Measurements from ENCODE around the gene SPRED2. TPM values are rescaled to one million over a fixed set of nuclear protein-coding genes. Genes with fewer than 3 reads are reported as not detected.

SPRED2 gene
- total RNA-seq, 2 experiments from 2014 or later: 8.0 to 11.4 TPM

DNA sequence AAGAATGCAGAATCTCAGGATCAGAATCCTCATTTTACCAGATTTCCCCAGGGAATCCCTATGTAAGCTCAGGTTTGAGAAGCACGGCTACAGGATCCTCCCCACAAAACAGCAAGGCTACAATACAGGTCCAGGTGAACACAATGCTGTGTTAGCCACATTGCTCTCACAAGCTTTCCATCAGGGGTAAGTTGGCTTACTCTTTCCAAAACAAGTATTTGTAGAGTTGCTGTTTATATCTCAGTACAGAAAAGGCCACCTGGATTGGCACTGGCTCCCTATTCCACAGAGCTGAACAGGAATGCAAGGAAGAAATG, 11.0 kb downstream of the SPRED2 start:
- no peaks in the 10 kb centered on the region for H3K9me3 Mint-ChIP-seq
- H3K36me3 Mint-ChIP-seq (ENCODE audit: low read depth): no peaks in the 10 kb centered on the region
- H3K4me1 Mint-ChIP-seq (ENCODE audit: low read depth): peaks cover 33% of the 10 kb centered on the region
- DNase-seq: no peak
- CTCF ChIA-PET: interaction anchor here (1.2 kb wide), 1 partner anchor 101 kb away, joined by 3 read pairs; no protein-coding TSS in a partner anchor
- intact Hi-C loops (cut with micrococcal nuclease): no loop called here
- no peak overlapping the region for H3K4me3 Mint-ChIP-seq
- no peak overlapping the region for H3K27ac Mint-ChIP-seq
- H3K27me3 Mint-ChIP-seq (ENCODE audit: low read depth): no peaks in the 10 kb centered on the region

DNA sequence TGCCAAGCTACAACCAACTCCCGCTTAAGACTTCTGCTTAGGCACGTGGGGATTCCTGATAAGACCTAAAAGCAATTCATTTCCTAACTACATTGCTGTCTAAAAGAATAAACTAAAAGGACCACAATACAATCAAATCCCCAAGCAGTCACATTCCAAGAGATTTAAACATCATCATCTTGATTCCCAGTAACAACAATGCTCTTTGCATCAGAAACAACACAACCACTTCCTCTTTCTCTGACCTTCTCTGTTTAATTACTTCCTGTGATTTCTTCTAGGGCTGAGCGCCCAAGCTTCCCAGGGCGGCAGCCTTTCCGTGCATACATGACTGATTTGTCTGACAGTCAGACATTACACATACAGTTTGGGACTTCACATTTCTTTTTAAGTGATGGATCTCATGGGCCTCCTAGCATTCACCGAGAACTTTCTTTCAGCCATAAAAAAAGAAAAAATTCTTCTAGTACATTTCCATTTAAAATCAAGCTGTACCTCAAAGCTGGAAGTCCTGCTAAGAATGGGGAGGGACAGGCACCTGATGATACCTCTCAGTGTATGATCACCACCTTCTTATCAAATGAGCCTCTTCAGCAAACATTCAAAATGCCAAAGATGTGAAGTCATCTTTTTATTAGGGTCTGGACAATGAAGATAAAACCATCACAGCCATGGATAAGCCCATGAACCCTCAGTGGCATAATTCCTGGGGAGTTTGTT, 11.5 kb downstream of the SPRED2 start:
- Mint-ChIP-seq H3K4me1 (ENCODE audit: low read depth) (peaks cover 36% of the 10 kb centered on the region), H3K9me3 (no peaks in the 10 kb centered on the region), H3K4me3 (peak overlapping the region; percentile 20), H3K27ac (no peak overlapping the region), H3K36me3 (ENCODE audit: low read depth) (no peaks in the 10 kb centered on the region), H3K27me3 (ENCODE audit: low read depth) (no peaks in the 10 kb centered on the region)
- intact Hi-C loops (cut with micrococcal nuclease): no loop called here
- peak; percentile 45 for DNase-seq
- CTCF ChIA-PET: interaction anchor here (0.6 to 1.2 kb wide), 2 partner anchors 101 to 133 kb away, joined by 3 to 4 read pairs; no protein-coding TSS in a partner anchor

- intact Hi-C loops (cut with micrococcal nuclease): no loop called here
- Mint-ChIP-seq H3K9me3 (no peaks in the 10 kb centered on the region), H3K4me3 (no peak overlapping the region), H3K27ac (no peak overlapping the region), H3K4me1 (ENCODE audit: low read depth) (peaks cover 36% of the 10 kb centered on the region), H3K36me3 (ENCODE audit: low read depth) (no peaks in the 10 kb centered on the region), H3K27me3 (ENCODE audit: low read depth) (no peaks in the 10 kb centered on the region)
- no peak for DNase-seq
- CTCF ChIA-PET: interaction anchor here (0.6 kb wide), 1 partner anchor 46 kb away, joined by 3 read pairs; no protein-coding TSS in a partner anchor
Observed at GRCh38 chr2:65417509-65418085, 14.8 kb downstream of the SPRED2 start.

DNA sequence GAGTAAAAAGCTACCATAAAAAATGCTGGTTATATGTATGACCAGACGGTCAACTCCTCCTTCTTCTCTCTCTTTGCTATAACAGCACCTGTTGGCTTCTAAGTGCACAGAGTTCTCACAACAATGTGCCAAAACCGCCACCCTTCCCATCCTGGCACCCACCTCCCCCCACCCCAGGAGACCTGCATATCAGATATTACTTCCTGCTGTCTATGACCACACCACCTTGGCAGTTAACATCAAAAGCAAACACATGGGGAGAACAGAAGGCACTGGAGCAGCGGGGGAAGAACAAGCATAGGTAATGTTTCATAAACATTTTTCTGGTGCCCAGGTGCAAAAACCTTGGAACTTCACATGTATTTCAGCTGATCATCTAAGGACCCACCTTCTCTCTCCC, 15.5 kb downstream of the SPRED2 start:
- intact Hi-C loops (cut with micrococcal nuclease): no loop called here
- H3K27ac Mint-ChIP-seq: no peak overlapping the region
- DNase-seq: peak; percentile 33

GRCh38 chr2:65416321-65416720, 16.1 kb downstream of the SPRED2 start:
- no peaks in the 10 kb centered on the region for H3K36me3 Mint-ChIP-seq (ENCODE audit: low read depth)
- H3K4me1 Mint-ChIP-seq (ENCODE audit: low read depth): peaks cover 30% of the 10 kb centered on the region
- intact Hi-C loops (cut with micrococcal nuclease): no loop called here
- DNase-seq: no peak
- H3K4me3 Mint-ChIP-seq: no peak overlapping the region
- no peak overlapping the region for H3K27ac Mint-ChIP-seq
- CTCF ChIA-PET: interaction anchor here (1.2 kb wide), 1 partner anchor 8 kb away, joined by 7 read pairs; no protein-coding TSS in a partner anchor
- no peaks in the 10 kb centered on the region for H3K27me3 Mint-ChIP-seq (ENCODE audit: low read depth)
- H3K9me3 Mint-ChIP-seq: no peaks in the 10 kb centered on the region

More for the DNA sequence above, 15.5 kb downstream of the SPRED2 start:
- H3K27me3 Mint-ChIP-seq (ENCODE audit: low read depth): no peaks in the 10 kb centered on the region
- H3K4me3 Mint-ChIP-seq: no peak overlapping the region
- CTCF ChIA-PET: interaction anchor here (0.6 kb wide), 1 partner anchor 45 kb away, joined by 3 read pairs; no protein-coding TSS in a partner anchor
- H3K4me1 Mint-ChIP-seq (ENCODE audit: low read depth): peaks cover 34% of the 10 kb centered on the region
- no peaks in the 10 kb centered on the region for H3K36me3 Mint-ChIP-seq (ENCODE audit: low read depth)
- H3K9me3 Mint-ChIP-seq: no peaks in the 10 kb centered on the region

GRCh38 chr2:65415091-65415490, 17.3 kb downstream of the SPRED2 start:
- DNase-seq: no peak
- Mint-ChIP-seq H3K27me3 (ENCODE audit: low read depth) (no peaks in the 10 kb centered on the region), H3K4me3 (no peak overlapping the region), H3K27ac (no peak overlapping the region), H3K36me3 (ENCODE audit: low read depth) (no peaks in the 10 kb centered on the region), H3K4me1 (ENCODE audit: low read depth) (peaks cover 22% of the 10 kb centered on the region), H3K9me3 (no peaks in the 10 kb centered on the region)
- intact Hi-C loops (cut with micrococcal nuclease): no loop called here
- CTCF ChIA-PET: interaction anchor here (0.6 to 1.2 kb wide), 3 partner anchors 9 to 352 kb away, joined by 3 to 7 read pairs (median 4); no protein-coding TSS in a partner anchor

DNA sequence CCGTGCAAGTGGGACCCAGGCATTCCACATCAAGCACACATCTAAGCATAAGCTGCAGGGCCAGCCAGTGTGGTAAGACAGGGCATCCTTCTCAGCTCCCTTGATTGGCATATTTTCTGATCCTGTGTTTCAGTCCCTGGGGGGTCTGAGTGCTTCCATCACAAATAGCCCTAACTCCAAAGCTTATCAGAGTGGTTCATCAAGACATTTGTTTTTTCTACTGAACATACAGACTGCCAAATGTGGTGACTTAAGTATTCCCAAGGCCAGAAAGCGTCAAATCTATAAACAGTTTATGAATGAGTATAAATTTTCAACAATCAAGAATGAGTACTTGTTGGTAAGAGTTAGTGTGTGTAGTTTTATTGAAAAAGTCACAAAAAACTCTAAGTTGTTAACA, 18.8 kb downstream of the SPRED2 start:
- H3K4me1 Mint-ChIP-seq (ENCODE audit: low read depth): peaks cover 22% of the 10 kb centered on the region

GRCh38 chr2:65413106-65413505, 19.3 kb downstream of the SPRED2 start:
- intact Hi-C loops (cut with micrococcal nuclease): no loop called here
- Mint-ChIP-seq H3K27me3 (ENCODE audit: low read depth) (no peaks in the 10 kb centered on the region), H3K9me3 (no peaks in the 10 kb centered on the region), H3K36me3 (ENCODE audit: low read depth) (no peaks in the 10 kb centered on the region), H3K4me3 (no peak overlapping the region), H3K27ac (no peak overlapping the region), H3K4me1 (ENCODE audit: low read depth) (peaks cover 18% of the 10 kb centered on the region)
- no peak for DNase-seq
- CTCF ChIA-PET: no interaction called here

More for the DNA sequence above, 18.8 kb downstream of the SPRED2 start:
- H3K9me3 Mint-ChIP-seq: no peaks in the 10 kb centered on the region
- H3K27me3 Mint-ChIP-seq (ENCODE audit: low read depth): no peaks in the 10 kb centered on the region
- no peak overlapping the region for H3K27ac Mint-ChIP-seq
- no peak overlapping the region for H3K4me3 Mint-ChIP-seq
- no peaks in the 10 kb centered on the region for H3K36me3 Mint-ChIP-seq (ENCODE audit: low read depth)
- intact Hi-C loops (cut with micrococcal nuclease): no loop called here
- CTCF ChIA-PET: no interaction called here
- DNase-seq: no peak

DNA sequence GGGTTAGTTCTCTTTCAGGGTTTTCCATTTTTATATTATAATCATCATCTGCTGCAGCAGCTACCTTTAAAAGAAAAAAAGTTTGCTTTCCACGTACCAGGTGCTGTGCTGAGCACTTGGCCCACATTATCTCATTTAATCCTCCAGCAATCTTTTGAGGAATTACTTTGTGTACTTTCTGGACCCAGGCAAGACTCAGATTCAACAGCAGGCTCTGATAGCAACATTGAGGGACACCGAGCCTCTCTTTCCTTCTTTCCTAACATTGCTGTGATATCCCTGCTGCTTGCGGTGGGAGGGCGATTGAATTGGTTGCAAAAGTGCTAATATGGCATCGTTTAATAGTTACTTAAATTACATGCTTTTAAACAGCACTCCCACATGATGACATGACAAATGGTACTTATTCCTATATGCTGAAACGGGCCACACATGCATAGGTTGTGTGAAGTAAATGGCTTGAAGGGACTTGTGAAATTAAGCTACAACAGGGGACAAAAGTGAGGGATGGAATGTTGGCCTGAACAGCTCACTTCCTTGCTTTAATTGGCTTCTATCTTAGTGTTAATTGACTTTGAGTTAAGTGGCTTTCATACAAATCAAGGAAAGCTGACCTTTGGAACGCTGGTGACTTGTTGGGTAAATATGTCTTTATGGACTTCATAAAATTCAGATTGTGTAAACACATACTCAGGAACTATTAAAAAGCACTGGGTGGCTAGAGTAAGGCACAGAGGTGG, 21.2 kb downstream of the SPRED2 start:
- DNase-seq: no peak
- peaks cover 4% of the 10 kb centered on the region for H3K27me3 Mint-ChIP-seq (ENCODE audit: low read depth)
- H3K36me3 Mint-ChIP-seq (ENCODE audit: low read depth): no peaks in the 10 kb centered on the region
- intact Hi-C loops (cut with micrococcal nuclease): no loop called here
- no peak overlapping the region for H3K27ac Mint-ChIP-seq
- no peak overlapping the region for H3K4me3 Mint-ChIP-seq
- CTCF ChIA-PET: interaction anchor here (0.6 kb wide), 1 partner anchor 140 kb away, joined by 4 read pairs; no protein-coding TSS in a partner anchor
- peaks cover 15% of the 10 kb centered on the region for H3K4me1 Mint-ChIP-seq (ENCODE audit: low read depth)
- H3K9me3 Mint-ChIP-seq: no peaks in the 10 kb centered on the region

DNA sequence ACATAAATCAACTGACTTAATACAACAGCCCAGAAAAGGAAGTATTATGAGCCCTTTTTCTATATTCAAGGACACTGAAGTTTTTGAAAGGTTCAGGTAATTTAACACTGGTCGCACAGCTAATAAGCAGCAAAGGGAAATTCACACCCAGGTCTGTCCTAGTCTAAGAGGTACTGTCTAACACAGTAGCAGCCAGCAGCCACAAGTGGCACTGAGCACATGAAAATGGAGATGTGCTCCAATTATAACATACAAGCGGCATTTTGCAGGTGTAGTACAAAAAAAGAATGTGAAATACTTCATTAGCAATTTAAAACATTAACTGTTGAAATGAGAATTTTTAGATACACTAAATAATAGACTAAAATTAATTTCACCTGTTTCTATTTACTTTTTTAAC, 23.4 kb downstream of the SPRED2 start:
- no peak for DNase-seq
- no peak overlapping the region for H3K4me3 Mint-ChIP-seq
- H3K27me3 Mint-ChIP-seq (ENCODE audit: low read depth): peaks cover 7% of the 10 kb centered on the region
- H3K9me3 Mint-ChIP-seq: no peaks in the 10 kb centered on the region
- H3K36me3 Mint-ChIP-seq (ENCODE audit: low read depth): no peaks in the 10 kb centered on the region
- no peak overlapping the region for H3K27ac Mint-ChIP-seq
- intact Hi-C loops (cut with micrococcal nuclease): no loop called here
- peaks cover 18% of the 10 kb centered on the region for H3K4me1 Mint-ChIP-seq (ENCODE audit: low read depth)
- CTCF ChIA-PET: no interaction called here

DNA sequence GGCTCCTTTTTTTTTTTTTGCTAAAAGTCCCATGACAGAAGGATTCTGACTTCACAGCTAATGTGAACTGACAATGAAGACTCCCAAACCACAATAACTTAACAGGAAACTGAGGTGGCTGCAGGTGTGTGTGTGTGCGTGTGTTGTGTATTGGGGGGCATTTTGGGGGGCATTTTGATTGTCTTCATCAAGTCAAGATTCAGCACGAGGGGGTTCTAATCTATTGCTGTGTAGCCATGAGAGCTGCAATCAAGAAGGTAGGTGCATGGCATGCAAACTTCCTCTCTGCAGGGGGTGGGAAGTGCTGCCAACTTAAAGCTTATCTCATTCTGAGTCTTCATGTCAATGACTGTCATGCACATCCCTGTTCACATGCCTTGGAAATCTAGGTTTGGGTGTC, 25.2 kb downstream of the SPRED2 start:
- peaks cover 18% of the 10 kb centered on the region for H3K4me1 Mint-ChIP-seq (ENCODE audit: low read depth)
- CTCF ChIA-PET: interaction anchor here (0.7 to 0.8 kb wide), 2 partner anchors 24 to 31 kb away, joined by 3 to 4 read pairs; no protein-coding TSS in a partner anchor
- peaks cover 7% of the 10 kb centered on the region for H3K27me3 Mint-ChIP-seq (ENCODE audit: low read depth)
- H3K9me3 Mint-ChIP-seq: no peaks in the 10 kb centered on the region
- no peaks in the 10 kb centered on the region for H3K36me3 Mint-ChIP-seq (ENCODE audit: low read depth)
- intact Hi-C loops (cut with micrococcal nuclease): no loop called here
- no peak overlapping the region for H3K4me3 Mint-ChIP-seq
- no peak for DNase-seq
- H3K27ac Mint-ChIP-seq: no peak overlapping the region

GRCh38 chr2:65404988-65405697, 27.3 kb downstream of the SPRED2 start:
- peaks cover 18% of the 10 kb centered on the region for H3K4me1 Mint-ChIP-seq (ENCODE audit: low read depth)
- no peaks in the 10 kb centered on the region for H3K36me3 Mint-ChIP-seq (ENCODE audit: low read depth)
- H3K27me3 Mint-ChIP-seq (ENCODE audit: low read depth): peaks cover 7% of the 10 kb centered on the region
- DNase-seq: no peak
- H3K27ac Mint-ChIP-seq: no peak overlapping the region
- no peaks in the 10 kb centered on the region for H3K9me3 Mint-ChIP-seq
- H3K4me3 Mint-ChIP-seq: no peak overlapping the region
- CTCF ChIA-PET: interaction anchor here (1.0 kb wide), 1 partner anchor 12 kb away, joined by 3 read pairs; no protein-coding TSS in a partner anchor
- intact Hi-C loops (cut with micrococcal nuclease): no loop called here

Data from activated naive CD4-positive, alpha-beta T cell treated with anti-CD3 and anti-CD28 coated beads for 36 hours (primary cell).